Measurements from ENCODE around the gene TMEM238L.

Gene TMEM238L

GRCh38 chr17:10805911-10806310 lies 2.0 kb upstream of the TMEM238L start:
- no peak for TF ChIP-seq CTCF (IDR thresholded peaks at IDR 0.05; ENCODE audit: low read depth, low read length)
- DNase-seq (ENCODE audit: extremely low read depth, low read depth), result no peak

GRCh38 chr17:10804546-10804945 lies 647 bp upstream of the TMEM238L start:
- DNase-seq (ENCODE audit: extremely low read depth, low read depth), result no peak
- no peak for TF ChIP-seq CTCF (IDR thresholded peaks at IDR 0.05; ENCODE audit: low read depth, low read length)

GRCh38 chr17:10803350-10803749 lies 549 bp downstream of the TMEM238L start:
- TF ChIP-seq CTCF (IDR thresholded peaks at IDR 0.05; ENCODE audit: low read depth, low read length), result no peak

GRCh38 chr17:10802496-10803284 lies 1.2 kb downstream of the TMEM238L start:
- no peak for DNase-seq (ENCODE audit: extremely low read depth, low read depth)
- no peak for TF ChIP-seq CTCF (IDR thresholded peaks at IDR 0.05; ENCODE audit: low read depth, low read length)

More at GRCh38 chr17:10803350-10803749, 549 bp downstream of the TMEM238L start:
- no peak for DNase-seq (ENCODE audit: extremely low read depth, low read depth)

- TF ChIP-seq CTCF (IDR thresholded peaks at IDR 0.05; ENCODE audit: low read depth, low read length), result no peak
- DNase-seq (ENCODE audit: extremely low read depth, low read depth), result no peak
These were observed 4.5 kb downstream of the TMEM238L start for GRCh38 chr17:10799407-10799806.

GRCh38 chr17:10798910-10799309 lies 5.0 kb downstream of the TMEM238L start:
- no peak for TF ChIP-seq CTCF (IDR thresholded peaks at IDR 0.05; ENCODE audit: low read depth, low read length)
- DNase-seq (ENCODE audit: extremely low read depth, low read depth), result no peak

- no peak for DNase-seq (ENCODE audit: extremely low read depth, low read depth)
- no peak for TF ChIP-seq CTCF (IDR thresholded peaks at IDR 0.05; ENCODE audit: low read depth, low read length)
These were observed 5.6 kb downstream of the TMEM238L start for GRCh38 chr17:10798332-10798749.

Data from AG09319 (cell line).